ENCODE data around the gene AFTPH. TPM values are rescaled to one million over a fixed set of nuclear protein-coding genes. Genes with fewer than 3 reads are reported as not detected.

Gene AFTPH
- total RNA-seq, 2 experiments from 2014 or later: 26.3 to 27.2 TPM

DNA sequence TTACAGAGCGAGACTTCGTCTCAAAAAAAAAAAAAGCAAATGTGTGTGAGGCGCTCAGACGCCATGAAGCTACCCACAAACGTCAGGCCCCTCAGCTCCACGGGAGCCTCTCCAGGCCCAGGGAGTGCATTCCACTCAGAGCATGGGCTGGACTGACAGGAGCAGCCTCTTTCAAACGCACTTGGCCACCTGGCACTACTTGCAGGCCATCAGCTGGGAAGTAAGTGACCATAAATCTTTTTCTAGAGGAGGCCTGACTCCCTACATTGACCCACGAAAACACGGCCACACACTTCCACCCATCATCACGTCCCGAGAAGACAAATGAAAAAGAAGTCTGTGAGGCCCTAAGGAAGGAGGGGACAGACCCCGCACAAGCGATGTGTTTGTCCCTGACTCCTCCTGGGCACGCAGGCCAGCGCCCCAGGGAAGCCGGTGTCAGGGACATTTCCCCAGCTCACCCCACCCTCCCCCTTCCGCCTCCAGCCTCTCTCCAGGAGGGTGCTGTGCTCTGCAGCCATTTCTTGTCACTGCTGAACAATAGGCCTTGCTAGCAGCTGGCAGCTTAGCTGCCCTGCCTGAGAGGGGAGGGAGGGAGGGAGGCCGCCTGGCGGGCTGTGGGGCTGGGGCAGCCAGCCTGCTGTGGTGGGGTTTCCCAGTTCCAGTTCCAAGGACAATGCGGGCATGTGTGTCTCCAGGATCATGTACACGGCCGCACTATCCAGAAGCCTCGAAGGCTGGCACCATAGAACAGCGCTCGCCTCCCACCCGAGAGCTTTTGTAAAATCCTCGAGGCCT, 103.0 kb downstream of the AFTPH start:
- DNase-seq: no peak
- Mint-ChIP-seq H3K9me3 (ENCODE audit: insufficient read depth) (no peaks in the 10 kb centered on the region), H3K27me3 (ENCODE audit: low read depth) (no peaks in the 10 kb centered on the region), H3K27ac (no peak overlapping the region), H3K4me1 (ENCODE audit: low read depth) (peaks cover 12% of the 10 kb centered on the region), H3K4me3 (no peak overlapping the region), H3K36me3 (ENCODE audit: low read depth) (peaks cover 12% of the 10 kb centered on the region)
- ChIA-PET POLR2A (interaction anchor here (1.0 kb wide), 1 partner anchor 26 kb away, joined by 3 read pairs; the partner anchor contains the start of gene SERTAD2), CTCF (interaction anchor here (0.6 to 2.5 kb wide), 5 partner anchors 13 to 296 kb away, joined by 3 to 9 read pairs (median 4); partner anchors contain the start of gene AFTPH)
- no peak for ATAC-seq

GRCh38 chr2:64627860-64628841, 104.0 kb downstream of the AFTPH start:
- ATAC-seq: no peak
- Mint-ChIP-seq H3K4me3 (no peak overlapping the region), H3K36me3 (ENCODE audit: low read depth) (peaks cover 15% of the 10 kb centered on the region), H3K27ac (no peak overlapping the region), H3K9me3 (ENCODE audit: insufficient read depth) (no peaks in the 10 kb centered on the region), H3K27me3 (ENCODE audit: low read depth) (no peaks in the 10 kb centered on the region), H3K4me1 (ENCODE audit: low read depth) (peaks cover 5% of the 10 kb centered on the region)
- ChIA-PET CTCF (interaction anchor here (1.3 to 2.5 kb wide), 5 partner anchors 10 to 297 kb away, joined by 3 to 9 read pairs (median 5); no protein-coding TSS in a partner anchor), POLR2A (interaction anchor here (0.6 to 1.0 kb wide), 2 partner anchors 11 to 25 kb away, joined by 3 read pairs; partner anchors contain the start of gene SERTAD2)
- DNase-seq: no peak

DNA sequence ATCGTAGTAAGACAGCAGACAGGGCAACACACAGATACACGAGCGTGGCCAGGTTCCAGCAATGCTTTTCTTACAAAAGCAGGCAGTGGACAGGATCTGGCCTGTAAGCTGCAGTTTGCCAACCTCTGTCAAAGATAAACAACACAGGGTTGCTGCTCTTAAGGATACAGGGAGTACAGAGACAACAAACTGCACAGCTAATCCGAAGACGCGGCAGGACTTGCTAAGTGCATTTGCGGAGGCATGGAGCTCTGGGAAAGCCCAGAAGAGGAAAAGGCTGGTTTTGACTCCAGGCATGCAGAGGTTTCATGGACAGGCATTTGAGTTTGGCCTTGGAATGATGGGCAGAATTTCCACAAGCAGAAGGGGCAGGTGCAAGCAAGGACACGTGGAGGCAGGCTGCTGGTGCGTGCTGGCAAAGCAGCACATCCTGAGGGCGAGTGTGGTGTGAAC, 105.2 kb downstream of the AFTPH start:
- CTCF ChIA-PET: interaction anchor here (1.0 to 2.5 kb wide), 5 partner anchors 9 to 298 kb away, joined by 3 to 9 read pairs (median 5); no protein-coding TSS in a partner anchor
- H3K4me3 Mint-ChIP-seq: no peak overlapping the region
- POLR2A ChIA-PET: no interaction called here

DNA sequence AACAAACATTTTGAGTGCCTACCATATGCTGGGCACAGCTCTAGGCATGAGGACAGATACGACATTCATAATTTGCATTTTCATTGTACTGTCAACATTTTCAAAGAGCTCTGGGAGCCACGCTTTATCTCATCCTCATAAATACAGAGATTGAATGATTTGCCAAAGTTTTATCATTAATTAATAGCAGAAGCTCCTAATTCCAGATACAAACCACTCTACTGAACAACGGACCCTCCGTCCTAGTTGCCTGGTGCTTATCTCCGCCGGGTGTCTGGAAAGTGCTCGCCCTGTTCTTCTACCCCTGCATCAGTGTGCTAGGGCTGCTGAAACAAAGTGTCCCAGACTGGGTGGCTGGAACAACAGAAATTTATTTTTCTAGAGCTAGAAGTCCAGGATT, 105.7 kb downstream of the AFTPH start:
- no peak overlapping the region for H3K4me3 Mint-ChIP-seq
- CTCF ChIA-PET: interaction anchor here (1.0 to 1.9 kb wide), 2 partner anchors 11 to 243 kb away, joined by 4 to 6 read pairs; no protein-coding TSS in a partner anchor
- H3K9me3 Mint-ChIP-seq (ENCODE audit: insufficient read depth): no peaks in the 10 kb centered on the region
- ATAC-seq: no peak
- no peak for DNase-seq
- POLR2A ChIA-PET: no interaction called here
- H3K36me3 Mint-ChIP-seq (ENCODE audit: low read depth): peaks cover 28% of the 10 kb centered on the region
- no peak overlapping the region for H3K27ac Mint-ChIP-seq
- no peaks in the 10 kb centered on the region for H3K27me3 Mint-ChIP-seq (ENCODE audit: low read depth)
- peaks cover 5% of the 10 kb centered on the region for H3K4me1 Mint-ChIP-seq (ENCODE audit: low read depth)

More for the DNA sequence above, 105.2 kb downstream of the AFTPH start:
- Mint-ChIP-seq H3K27me3 (ENCODE audit: low read depth) (no peaks in the 10 kb centered on the region), H3K4me1 (ENCODE audit: low read depth) (peaks cover 5% of the 10 kb centered on the region), H3K27ac (no peak overlapping the region), H3K9me3 (ENCODE audit: insufficient read depth) (no peaks in the 10 kb centered on the region), H3K36me3 (ENCODE audit: low read depth) (peaks cover 24% of the 10 kb centered on the region)
- DNase-seq: no peak
- no peak for ATAC-seq

DNA sequence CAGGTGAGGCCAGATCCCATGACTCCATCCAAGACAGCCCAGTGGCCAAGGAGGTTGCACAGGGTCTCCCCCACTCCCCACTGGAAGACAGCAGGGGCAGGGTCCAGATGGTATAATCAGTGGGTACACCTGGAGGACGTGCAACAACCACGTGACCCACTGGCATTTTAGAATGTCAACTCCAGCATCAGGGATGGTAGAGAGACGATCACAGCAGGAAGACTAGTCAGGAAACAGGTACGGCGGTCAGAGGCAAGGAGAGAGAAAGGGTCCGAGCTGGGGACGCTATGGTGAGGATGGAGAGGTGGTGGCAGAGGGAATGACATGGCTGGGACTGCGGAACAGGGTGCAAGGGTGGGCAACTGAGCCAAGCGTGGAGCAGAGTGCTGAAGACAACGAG, 106.6 kb downstream of the AFTPH start:
- H3K4me3 Mint-ChIP-seq: no peak overlapping the region
- ATAC-seq: no peak
- no peak overlapping the region for H3K27ac Mint-ChIP-seq
- DNase-seq: no peak
- POLR2A ChIA-PET: no interaction called here
- no peaks in the 10 kb centered on the region for H3K9me3 Mint-ChIP-seq (ENCODE audit: insufficient read depth)
- peaks cover 32% of the 10 kb centered on the region for H3K36me3 Mint-ChIP-seq (ENCODE audit: low read depth)
- H3K4me1 Mint-ChIP-seq (ENCODE audit: low read depth): peaks cover 9% of the 10 kb centered on the region
- H3K27me3 Mint-ChIP-seq (ENCODE audit: low read depth): no peaks in the 10 kb centered on the region
- CTCF ChIA-PET: interaction anchor here (1.9 kb wide), 1 partner anchor 12 kb away, joined by 6 read pairs; no protein-coding TSS in a partner anchor

DNA sequence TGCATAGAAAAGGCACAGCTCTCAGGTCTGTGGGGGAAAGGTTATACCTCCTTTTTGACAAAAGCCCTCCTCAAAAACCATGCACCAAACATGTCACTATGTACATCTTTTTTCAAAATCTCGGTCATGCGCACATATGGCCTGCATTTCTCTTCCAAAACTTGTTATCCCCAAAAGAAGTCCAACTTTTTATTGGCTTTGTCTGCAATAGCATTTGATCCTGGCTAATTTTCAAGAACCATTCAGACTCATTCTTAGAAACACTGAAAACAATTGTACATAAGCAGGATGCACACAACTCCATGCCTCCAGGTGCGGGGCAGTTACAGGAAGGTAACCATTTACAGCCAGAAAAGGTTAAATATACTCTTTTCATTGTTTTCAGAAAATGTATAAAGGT, 107.6 kb downstream of the AFTPH start:
- no peak overlapping the region for H3K27ac Mint-ChIP-seq
- POLR2A ChIA-PET: interaction anchor here (1.3 kb wide), 1 partner anchor 13 kb away, joined by 3 read pairs; no protein-coding TSS in a partner anchor

GRCh38 chr2:64632835-64633819, 109.0 kb downstream of the AFTPH start:
- Mint-ChIP-seq H3K36me3 (ENCODE audit: low read depth) (peaks cover 43% of the 10 kb centered on the region), H3K27ac (no peak overlapping the region), H3K4me3 (no peak overlapping the region), H3K9me3 (ENCODE audit: insufficient read depth) (no peaks in the 10 kb centered on the region), H3K27me3 (ENCODE audit: low read depth) (no peaks in the 10 kb centered on the region), H3K4me1 (ENCODE audit: low read depth) (peaks cover 27% of the 10 kb centered on the region)
- ChIA-PET CTCF (interaction anchor here (0.7 kb wide), 1 partner anchor 41 kb away, joined by 3 read pairs; no protein-coding TSS in a partner anchor), POLR2A (interaction anchor here (1.3 kb wide), 1 partner anchor 11 kb away, joined by 3 read pairs; no protein-coding TSS in a partner anchor)
- no peak for ATAC-seq
- no peak for DNase-seq

More for the DNA sequence above, 107.6 kb downstream of the AFTPH start:
- CTCF ChIA-PET: interaction anchor here (0.7 to 0.8 kb wide), 3 partner anchors 11 to 64 kb away, joined by 3 read pairs; no protein-coding TSS in a partner anchor
- Mint-ChIP-seq H3K4me3 (no peak overlapping the region), H3K9me3 (ENCODE audit: insufficient read depth) (no peaks in the 10 kb centered on the region), H3K27me3 (ENCODE audit: low read depth) (no peaks in the 10 kb centered on the region), H3K4me1 (ENCODE audit: low read depth) (peaks cover 14% of the 10 kb centered on the region), H3K36me3 (ENCODE audit: low read depth) (peaks cover 42% of the 10 kb centered on the region)
- ATAC-seq: no peak
- DNase-seq: no peak

DNA sequence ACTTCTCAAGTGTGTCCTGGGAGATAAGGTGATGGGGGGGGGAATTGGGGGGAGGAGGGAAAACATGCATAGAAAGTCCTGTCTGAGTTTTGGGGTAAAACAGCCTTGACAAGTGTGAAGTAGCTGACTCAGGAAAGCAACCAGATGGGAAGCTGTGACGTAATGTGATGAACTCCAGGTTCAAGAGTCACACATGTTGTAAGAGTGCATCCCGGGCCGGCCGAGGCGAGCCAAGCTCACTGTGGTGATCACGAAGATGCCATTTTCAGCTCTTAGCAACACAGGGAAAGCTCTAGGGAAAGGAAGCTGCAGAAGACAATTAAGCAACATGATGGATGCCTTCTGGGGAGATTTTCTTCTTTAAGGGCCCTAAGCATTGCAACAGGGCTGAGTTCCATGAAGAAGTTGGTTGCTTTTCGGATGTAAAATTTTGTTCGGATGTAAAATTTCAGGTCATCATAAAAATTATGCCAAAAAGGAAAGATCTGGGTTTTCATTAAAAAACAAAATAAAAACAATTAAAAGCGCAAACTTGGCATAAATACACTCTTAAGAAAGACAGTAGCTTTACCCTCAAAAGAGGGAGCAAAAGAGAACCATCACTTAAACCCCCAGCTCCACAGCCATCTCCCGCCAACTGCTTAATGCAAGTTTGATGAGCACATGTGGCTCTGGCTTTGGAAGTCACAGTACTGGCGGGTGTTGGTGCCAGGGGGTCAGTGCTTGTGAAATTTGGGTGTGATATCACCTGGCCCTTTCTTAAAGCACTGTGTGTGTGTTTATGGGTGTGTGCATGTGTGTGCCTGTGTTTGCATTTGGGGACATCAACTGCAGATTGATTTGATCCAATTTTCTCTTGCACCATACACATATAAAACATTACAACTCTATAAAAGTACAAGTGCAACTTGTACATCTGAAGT, 110.5 kb downstream of the AFTPH start:
- Mint-ChIP-seq H3K4me3 (no peak overlapping the region), H3K9me3 (ENCODE audit: insufficient read depth) (no peaks in the 10 kb centered on the region), H3K4me1 (ENCODE audit: low read depth) (peaks cover 40% of the 10 kb centered on the region), H3K27me3 (ENCODE audit: low read depth) (no peaks in the 10 kb centered on the region), H3K36me3 (ENCODE audit: low read depth) (peaks cover 42% of the 10 kb centered on the region), H3K27ac (no peak overlapping the region)
- no peak for DNase-seq
- ATAC-seq: no peak
- CTCF ChIA-PET: interaction anchor here (0.6 to 1.5 kb wide), 3 partner anchors 12 to 62 kb away, joined by 3 to 6 read pairs (median 4); no protein-coding TSS in a partner anchor
- POLR2A ChIA-PET: interaction anchor here (0.9 to 1.0 kb wide), 2 partner anchors 10 to 18 kb away, joined by 3 to 4 read pairs; no protein-coding TSS in a partner anchor

DNA sequence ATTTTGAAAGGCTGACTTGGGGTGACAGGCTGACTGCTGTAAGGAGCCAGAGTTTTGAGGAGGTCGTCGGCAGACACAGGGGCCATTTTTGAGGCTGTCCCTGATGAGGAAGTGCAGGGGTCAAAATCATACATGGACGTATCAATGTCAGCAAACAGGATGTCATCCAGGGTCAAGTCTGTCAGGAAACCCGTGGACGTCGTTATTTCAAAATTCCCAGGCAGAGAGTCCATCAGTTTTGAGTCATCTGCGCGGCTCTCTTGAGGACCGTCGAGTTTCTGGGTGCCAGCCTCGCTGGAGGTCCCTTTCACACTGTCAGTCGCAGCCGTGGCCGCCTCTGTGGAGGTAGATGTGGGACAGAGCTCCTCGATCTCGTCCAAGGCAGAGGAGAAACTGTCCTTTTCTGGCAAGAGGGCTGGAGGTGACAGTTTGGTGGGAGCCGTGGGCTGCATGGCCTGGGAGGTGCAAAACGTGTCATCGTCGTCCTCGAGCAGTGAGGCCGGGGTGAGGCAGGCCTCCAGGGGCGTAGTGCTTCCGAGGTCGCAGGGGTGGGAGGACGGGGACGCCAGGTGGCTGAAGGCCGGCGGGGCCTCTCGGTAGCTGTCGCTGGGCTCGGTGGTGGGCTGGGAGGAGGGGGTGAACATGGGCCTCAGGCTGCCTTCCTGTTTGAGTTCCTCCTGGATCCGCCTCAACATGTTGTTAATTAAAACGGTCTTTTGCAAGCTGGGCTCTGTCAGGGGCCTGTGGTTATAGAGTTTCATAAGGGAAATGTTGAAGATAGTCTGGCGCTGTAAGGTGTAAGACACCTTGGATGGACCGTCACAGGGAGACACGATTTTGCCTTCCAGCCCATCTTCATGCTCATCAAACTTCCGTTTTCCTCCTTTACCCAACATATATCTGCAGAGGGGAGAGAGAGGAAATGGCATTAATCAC, 112.1 kb downstream of the AFTPH start:
- ChIA-PET CTCF (interaction anchor here (0.9 to 3.1 kb wide), 9 partner anchors 9 to 232 kb away, joined by 3 to 25 read pairs (median 3); partner anchors contain the start of genes AFTPH and SERTAD2), POLR2A (interaction anchor here (0.7 to 2.4 kb wide), 5 partner anchors 11 to 184 kb away, joined by 3 to 9 read pairs (median 3); partner anchors contain the start of genes AFTPH and SERTAD2)
- peak; percentile 49 for DNase-seq
- Mint-ChIP-seq H3K36me3 (ENCODE audit: low read depth) (peaks cover 37% of the 10 kb centered on the region), H3K27ac (peak overlapping the region; percentile 90), H3K4me1 (ENCODE audit: low read depth) (peaks cover 57% of the 10 kb centered on the region), H3K9me3 (ENCODE audit: insufficient read depth) (no peaks in the 10 kb centered on the region), H3K4me3 (peak overlapping the region; percentile 41), H3K27me3 (ENCODE audit: low read depth) (no peaks in the 10 kb centered on the region)
- ATAC-seq: peak; percentile 69

Data from activated CD8-positive, alpha-beta T cell treated with anti-CD3 and anti-CD28 coated beads, Interleukin-2, amount 10 ng/mL, durations not matched to agents 7 days and 5 days (primary cell).